Measurements from ENCODE around the gene CPT1A.

DNA sequence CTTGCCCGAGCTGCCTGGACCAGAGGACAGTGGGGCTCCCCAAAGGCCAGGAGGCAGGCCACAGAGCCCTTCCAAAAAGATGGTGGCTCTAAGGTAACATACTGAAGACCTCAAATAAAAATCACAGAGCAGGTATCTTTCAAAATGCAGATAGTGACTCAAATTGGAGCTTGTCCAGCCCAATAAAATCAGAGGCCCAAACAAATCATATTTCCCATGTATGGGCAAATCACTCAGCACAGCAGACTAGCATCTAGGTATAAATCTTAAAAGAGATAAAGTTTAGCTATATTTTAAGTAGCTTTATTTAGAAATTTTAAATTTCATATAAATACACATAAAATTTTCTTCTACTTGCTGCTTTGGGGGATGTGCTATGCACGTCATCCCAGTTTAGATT, 93.7 kb downstream of the CPT1A start:
- TF ChIP-seq CTCF (IDR thresholded peaks at IDR 0.05) (no peak), POLR2A (IDR thresholded peaks at IDR 0.05) (no peak)

Data from sigmoid colon (tissue), 3 donors.